SK-N-SH treated with all-trans-retinoic acid at 6 μM for 48 hours (cell line): Measurements from ENCODE around the gene ECHDC3.

Source experiments
- ATAC-seq: fragments of 200-7000 bp; cut with Tn5 transposase; 3 replicates; pipeline ENCODE4 v1.9.1; 2020; ENCODE audit warnings: mild to moderate bottlenecking, moderate library complexity
- BACH2 ChIP-seq: fragments of 250-450 bp; sonication (Bioruptor Pico); IDR thresholded peaks from 2 replicates; pipeline ENCODE4 v1.9.0; 2021; ENCODE audit warnings: mild to moderate bottlenecking, borderline replicate concordance
- CSDC2 ChIP-seq: fragments of 250-450 bp; sonication (Bioruptor Pico); IDR thresholded peaks from 2 replicates; pipeline ENCODE4 v1.5.0; 2020; ENCODE audit warnings: mild to moderate bottlenecking, moderate library complexity
- ESRRG ChIP-seq: fragments of 250-450 bp; sonication (Bioruptor Pico); IDR thresholded peaks from 2 replicates; pipeline ENCODE4 v1.6.1; 2021; ENCODE audit warnings: mild to moderate bottlenecking
- GLIS3 ChIP-seq: fragments of 250-450 bp; sonication (Bioruptor Pico); IDR thresholded peaks from 2 replicates; pipeline ENCODE4 v1.5.0; 2020; ENCODE audit warnings: mild to moderate bottlenecking, moderate library complexity
- ISL1 ChIP-seq: fragments of 250-450 bp; sonication (Bioruptor Pico); IDR thresholded peaks from 2 replicates; pipeline ENCODE4 v2.1.2; 2022; ENCODE audit warnings: mild to moderate bottlenecking, moderate library complexity
- OSR1 ChIP-seq: fragments of 250-450 bp; sonication (Bioruptor Pico); IDR thresholded peaks from 2 replicates; pipeline ENCODE4 v1.8.0; 2022; ENCODE audit warnings: moderate library complexity, mild to moderate bottlenecking, inconsistent platforms
- PPARA ChIP-seq: fragments of 250-450 bp; sonication (Bioruptor Pico); IDR thresholded peaks from 2 replicates; pipeline ENCODE4 v1.5.0; 2020; ENCODE audit warnings: mild to moderate bottlenecking, borderline replicate concordance
- RARB ChIP-seq: fragments of 250-450 bp; sonication (Bioruptor Pico); IDR thresholded peaks from 2 replicates; pipeline ENCODE4 v1.8.0; 2021; ENCODE audit warnings: mild to moderate bottlenecking, moderate library complexity
- TCF4 ChIP-seq: fragments of 250-450 bp; sonication (Bioruptor Pico); IDR thresholded peaks from 2 replicates; pipeline ENCODE4 v1.8.0; 2021; ENCODE audit warnings: mild to moderate bottlenecking, moderate library complexity, borderline replicate concordance
- TOX ChIP-seq: fragments of 250-450 bp; sonication (Bioruptor Pico); IDR thresholded peaks from 2 replicates; pipeline ENCODE4 v1.8.0; 2021; ENCODE audit warnings: mild to moderate bottlenecking, moderate library complexity, borderline replicate concordance
- ZFP3 ChIP-seq: fragments of 250-450 bp; sonication (Bioruptor Pico); IDR thresholded peaks from 2 replicates; pipeline ENCODE4 v1.5.0; 2020; ENCODE audit warnings: mild to moderate bottlenecking, moderate library complexity
- ZFP30 ChIP-seq: fragments of 450-650 bp; formaldehyde crosslinking; IDR thresholded peaks from 2 replicates; pipeline ENCODE4 v1.5.0; 2022; ENCODE audit warnings: mild to moderate bottlenecking, moderate library complexity
- ZNF565 ChIP-seq: fragments of 450-650 bp; formaldehyde crosslinking; conservative IDR thresholded peaks from 2 replicates; pipeline ENCODE4 v1.5.0; 2020; ENCODE audit warnings: low read depth, mild to moderate bottlenecking, moderate library complexity
- ZNF70 ChIP-seq: fragments of 450-650 bp; formaldehyde crosslinking; IDR thresholded peaks from 2 replicates; pipeline ENCODE4 v1.5.0; 2020; ENCODE audit warnings: mild to moderate bottlenecking, moderate library complexity
- ZNF8 ChIP-seq: fragments of 450-650 bp; formaldehyde crosslinking; IDR thresholded peaks from 2 replicates; pipeline ENCODE4 v1.5.0; 2020; ENCODE audit warnings: mild to moderate bottlenecking, moderate library complexity
- TF ChIP-seq, protein P1 (sequence below): fragments of 250-450 bp; sonication (Bioruptor Pico); IDR thresholded peaks from 2 replicates; pipeline ENCODE4 v1.5.1; 2021; ENCODE audit warnings: mild to moderate bottlenecking, moderate library complexity
- TF ChIP-seq, protein P2 (sequence below): fragments of 250-450 bp; sonication (Bioruptor Pico); IDR thresholded peaks from 2 replicates; pipeline ENCODE4 v1.5.0; 2020; ENCODE audit warnings: mild to moderate bottlenecking, moderate library complexity
- TF ChIP-seq, protein P3 (sequence below): fragments of 250-450 bp; sonication (Bioruptor Pico); IDR thresholded peaks from 2 replicates; pipeline ENCODE4 v1.8.0; 2020; ENCODE audit warnings: mild to moderate bottlenecking, moderate library complexity, borderline replicate concordance
- TF ChIP-seq, protein P4 (sequence below): fragments of 250-450 bp; sonication (Bioruptor Pico); IDR thresholded peaks from 2 replicates; pipeline ENCODE4 v1.8.0; 2021; ENCODE audit warnings: low read depth, mild to moderate bottlenecking, moderate library complexity, borderline replicate concordance
- TF ChIP-seq, protein P5 (sequence below): fragments of 250-450 bp; sonication (Bioruptor Pico); IDR thresholded peaks from 2 replicates; pipeline ENCODE4 v1.5.1; 2020; ENCODE audit warnings: low read depth, mild to moderate bottlenecking, moderate library complexity

Gene ECHDC3

DNA sequence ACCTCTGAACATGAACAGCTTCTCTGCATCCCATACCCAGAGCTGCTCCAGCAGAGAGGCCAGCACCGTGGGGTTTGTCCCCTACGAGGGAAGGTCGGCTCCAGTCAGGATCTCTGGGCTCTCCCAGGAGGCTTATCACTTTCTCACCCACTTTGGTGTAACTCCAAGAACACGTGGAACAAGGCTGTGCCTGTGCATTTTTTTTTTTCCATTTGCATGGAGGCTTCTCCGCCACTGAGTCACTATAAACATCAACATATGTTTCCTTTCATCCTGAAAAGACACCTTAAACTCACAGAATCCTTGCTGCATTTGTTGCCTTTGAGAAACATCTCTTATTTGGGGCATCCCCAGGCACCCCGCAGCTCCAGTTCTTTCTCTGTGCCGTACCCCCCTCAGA lies 29.4 kb upstream of the ECHDC3 start:
- no peak for ATAC-seq
- no peak for TF ChIP-seq ZNF8 (CRISPR knock-in tag)
- TF ChIP-seq TCF4 (CRISPR knock-in tag), result no peak
- no peak for TF ChIP-seq BACH2 (CRISPR knock-in tag)
- TF ChIP-seq PPARA (CRISPR knock-in tag), result no peak
- TF ChIP-seq ZFP3 (CRISPR knock-in tag), result no peak
- no peak for TF ChIP-seq ZNF70 (CRISPR knock-in tag)
- TF ChIP-seq, protein P1, sequence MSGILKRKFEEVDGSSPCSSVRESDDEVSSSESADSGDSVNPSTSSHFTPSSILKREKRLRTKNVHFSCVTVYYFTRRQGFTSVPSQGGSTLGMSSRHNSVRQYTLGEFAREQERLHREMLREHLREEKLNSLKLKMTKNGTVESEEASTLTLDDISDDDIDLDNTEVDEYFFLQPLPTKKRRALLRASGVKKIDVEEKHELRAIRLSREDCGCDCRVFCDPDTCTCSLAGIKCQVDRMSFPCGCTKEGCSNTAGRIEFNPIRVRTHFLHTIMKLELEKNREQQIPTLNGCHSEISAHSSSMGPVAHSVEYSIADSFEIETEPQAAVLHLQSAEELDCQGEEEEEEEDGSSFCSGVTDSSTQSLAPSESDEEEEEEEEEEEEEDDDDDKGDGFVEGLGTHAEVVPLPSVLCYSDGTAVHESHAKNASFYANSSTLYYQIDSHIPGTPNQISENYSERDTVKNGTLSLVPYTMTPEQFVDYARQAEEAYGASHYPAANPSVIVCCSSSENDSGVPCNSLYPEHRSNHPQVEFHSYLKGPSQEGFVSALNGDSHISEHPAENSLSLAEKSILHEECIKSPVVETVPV (CRISPR knock-in tag), result no peak
- no peak for TF ChIP-seq ZNF565 (CRISPR knock-in tag)
- TF ChIP-seq, protein P2, sequence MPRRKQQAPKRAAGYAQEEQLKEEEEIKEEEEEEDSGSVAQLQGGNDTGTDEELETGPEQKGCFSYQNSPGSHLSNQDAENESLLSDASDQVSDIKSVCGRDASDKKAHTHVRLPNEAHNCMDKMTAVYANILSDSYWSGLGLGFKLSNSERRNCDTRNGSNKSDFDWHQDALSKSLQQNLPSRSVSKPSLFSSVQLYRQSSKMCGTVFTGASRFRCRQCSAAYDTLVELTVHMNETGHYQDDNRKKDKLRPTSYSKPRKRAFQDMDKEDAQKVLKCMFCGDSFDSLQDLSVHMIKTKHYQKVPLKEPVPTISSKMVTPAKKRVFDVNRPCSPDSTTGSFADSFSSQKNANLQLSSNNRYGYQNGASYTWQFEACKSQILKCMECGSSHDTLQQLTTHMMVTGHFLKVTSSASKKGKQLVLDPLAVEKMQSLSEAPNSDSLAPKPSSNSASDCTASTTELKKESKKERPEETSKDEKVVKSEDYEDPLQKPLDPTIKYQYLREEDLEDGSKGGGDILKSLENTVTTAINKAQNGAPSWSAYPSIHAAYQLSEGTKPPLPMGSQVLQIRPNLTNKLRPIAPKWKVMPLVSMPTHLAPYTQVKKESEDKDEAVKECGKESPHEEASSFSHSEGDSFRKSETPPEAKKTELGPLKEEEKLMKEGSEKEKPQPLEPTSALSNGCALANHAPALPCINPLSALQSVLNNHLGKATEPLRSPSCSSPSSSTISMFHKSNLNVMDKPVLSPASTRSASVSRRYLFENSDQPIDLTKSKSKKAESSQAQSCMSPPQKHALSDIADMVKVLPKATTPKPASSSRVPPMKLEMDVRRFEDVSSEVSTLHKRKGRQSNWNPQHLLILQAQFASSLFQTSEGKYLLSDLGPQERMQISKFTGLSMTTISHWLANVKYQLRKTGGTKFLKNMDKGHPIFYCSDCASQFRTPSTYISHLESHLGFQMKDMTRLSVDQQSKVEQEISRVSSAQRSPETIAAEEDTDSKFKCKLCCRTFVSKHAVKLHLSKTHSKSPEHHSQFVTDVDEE (CRISPR knock-in tag), result no peak
- no peak for TF ChIP-seq OSR1 (CRISPR knock-in tag)
- no peak for TF ChIP-seq CSDC2 (CRISPR knock-in tag)
- TF ChIP-seq, all 23 proteins: peak for 0

DNA sequence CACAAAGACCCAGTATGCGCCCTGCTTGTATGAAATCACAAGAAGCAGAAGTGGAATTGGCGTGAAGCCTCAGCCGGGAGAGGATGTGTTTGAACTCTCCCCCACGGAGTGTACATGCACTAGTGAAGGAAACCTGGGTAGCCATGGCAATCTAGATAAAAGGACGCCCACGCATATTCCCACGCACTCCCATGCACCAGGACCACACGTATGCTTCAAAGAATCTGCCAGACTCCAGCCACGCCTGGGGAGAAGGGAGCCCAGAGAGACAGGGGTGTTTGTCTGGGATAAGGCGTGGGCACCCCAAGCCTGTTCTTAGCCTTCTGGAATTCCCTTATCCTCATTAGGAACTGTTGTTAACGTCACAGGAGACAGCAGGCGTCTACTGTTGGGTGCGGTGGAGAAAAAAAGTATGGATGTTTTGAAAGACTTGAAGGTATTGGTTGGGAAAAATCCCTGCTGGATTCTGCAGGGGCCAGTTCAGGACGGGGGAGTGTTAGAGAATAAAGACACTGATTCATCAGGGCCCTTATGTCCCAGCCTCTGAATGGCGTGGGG lies 28.9 kb upstream of the ECHDC3 start:
- no peak; the same call in 2 of the 3 replicates for ATAC-seq
- TF ChIP-seq ISL1 (no peak), OSR1 (CRISPR knock-in tag) (no peak), GLIS3 (no peak), CSDC2 (CRISPR knock-in tag) (no peak), ZNF8 (CRISPR knock-in tag) (no peak), BACH2 (CRISPR knock-in tag) (no peak), ZFP3 (CRISPR knock-in tag) (no peak), ZNF70 (CRISPR knock-in tag) (no peak), ESRRG (no peak), ZFP30 (no peak), RARB (CRISPR knock-in tag) (no peak), TOX (no peak), ZNF565 (CRISPR knock-in tag) (no peak)
- TF ChIP-seq, protein P3, sequence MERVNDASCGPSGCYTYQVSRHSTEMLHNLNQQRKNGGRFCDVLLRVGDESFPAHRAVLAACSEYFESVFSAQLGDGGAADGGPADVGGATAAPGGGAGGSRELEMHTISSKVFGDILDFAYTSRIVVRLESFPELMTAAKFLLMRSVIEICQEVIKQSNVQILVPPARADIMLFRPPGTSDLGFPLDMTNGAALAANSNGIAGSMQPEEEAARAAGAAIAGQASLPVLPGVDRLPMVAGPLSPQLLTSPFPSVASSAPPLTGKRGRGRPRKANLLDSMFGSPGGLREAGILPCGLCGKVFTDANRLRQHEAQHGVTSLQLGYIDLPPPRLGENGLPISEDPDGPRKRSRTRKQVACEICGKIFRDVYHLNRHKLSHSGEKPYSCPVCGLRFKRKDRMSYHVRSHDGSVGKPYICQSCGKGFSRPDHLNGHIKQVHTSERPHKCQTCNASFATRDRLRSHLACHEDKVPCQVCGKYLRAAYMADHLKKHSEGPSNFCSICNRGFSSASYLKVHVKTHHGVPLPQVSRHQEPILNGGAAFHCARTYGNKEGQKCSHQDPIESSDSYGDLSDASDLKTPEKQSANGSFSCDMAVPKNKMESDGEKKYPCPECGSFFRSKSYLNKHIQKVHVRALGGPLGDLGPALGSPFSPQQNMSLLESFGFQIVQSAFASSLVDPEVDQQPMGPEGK (CRISPR knock-in tag), result no peak
- TF ChIP-seq, protein P4, sequence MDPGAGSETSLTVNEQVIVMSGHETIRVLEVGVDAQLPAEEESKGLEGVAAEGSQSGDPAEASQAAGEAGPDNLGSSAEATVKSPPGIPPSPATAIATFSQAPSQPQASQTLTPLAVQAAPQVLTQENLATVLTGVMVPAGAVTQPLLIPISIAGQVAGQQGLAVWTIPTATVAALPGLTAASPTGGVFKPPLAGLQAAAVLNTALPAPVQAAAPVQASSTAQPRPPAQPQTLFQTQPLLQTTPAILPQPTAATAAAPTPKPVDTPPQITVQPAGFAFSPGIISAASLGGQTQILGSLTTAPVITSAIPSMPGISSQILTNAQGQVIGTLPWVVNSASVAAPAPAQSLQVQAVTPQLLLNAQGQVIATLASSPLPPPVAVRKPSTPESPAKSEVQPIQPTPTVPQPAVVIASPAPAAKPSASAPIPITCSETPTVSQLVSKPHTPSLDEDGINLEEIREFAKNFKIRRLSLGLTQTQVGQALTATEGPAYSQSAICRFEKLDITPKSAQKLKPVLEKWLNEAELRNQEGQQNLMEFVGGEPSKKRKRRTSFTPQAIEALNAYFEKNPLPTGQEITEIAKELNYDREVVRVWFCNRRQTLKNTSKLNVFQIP (CRISPR knock-in tag), result no peak
- TF ChIP-seq, protein P2 (CRISPR knock-in tag), result no peak
- TF ChIP-seq, protein P5, sequence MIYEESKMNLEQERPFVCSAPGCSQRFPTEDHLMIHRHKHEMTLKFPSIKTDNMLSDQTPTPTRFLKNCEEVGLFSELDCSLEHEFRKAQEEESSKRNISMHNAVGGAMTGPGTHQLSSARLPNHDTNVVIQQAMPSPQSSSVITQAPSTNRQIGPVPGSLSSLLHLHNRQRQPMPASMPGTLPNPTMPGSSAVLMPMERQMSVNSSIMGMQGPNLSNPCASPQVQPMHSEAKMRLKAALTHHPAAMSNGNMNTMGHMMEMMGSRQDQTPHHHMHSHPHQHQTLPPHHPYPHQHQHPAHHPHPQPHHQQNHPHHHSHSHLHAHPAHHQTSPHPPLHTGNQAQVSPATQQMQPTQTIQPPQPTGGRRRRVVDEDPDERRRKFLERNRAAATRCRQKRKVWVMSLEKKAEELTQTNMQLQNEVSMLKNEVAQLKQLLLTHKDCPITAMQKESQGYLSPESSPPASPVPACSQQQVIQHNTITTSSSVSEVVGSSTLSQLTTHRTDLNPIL (CRISPR knock-in tag), result no peak
